HG03565 (cell line): ENCODE results near the gene SNRPA1.
A peak's percentile ranks its signal among the peaks of the same experiment; 100 is the strongest.

Experiments
- ATAC-seq: cut with Tn5 transposase; IDR thresholded peaks from one replicate; pipeline ENCODE4 v1.9.1; 2021; ENCODE audit warnings: mild to moderate bottlenecking, moderate library complexity; ENCODE audit not compliant: unreplicated experiment

The SNRPA1 gene

DNA sequence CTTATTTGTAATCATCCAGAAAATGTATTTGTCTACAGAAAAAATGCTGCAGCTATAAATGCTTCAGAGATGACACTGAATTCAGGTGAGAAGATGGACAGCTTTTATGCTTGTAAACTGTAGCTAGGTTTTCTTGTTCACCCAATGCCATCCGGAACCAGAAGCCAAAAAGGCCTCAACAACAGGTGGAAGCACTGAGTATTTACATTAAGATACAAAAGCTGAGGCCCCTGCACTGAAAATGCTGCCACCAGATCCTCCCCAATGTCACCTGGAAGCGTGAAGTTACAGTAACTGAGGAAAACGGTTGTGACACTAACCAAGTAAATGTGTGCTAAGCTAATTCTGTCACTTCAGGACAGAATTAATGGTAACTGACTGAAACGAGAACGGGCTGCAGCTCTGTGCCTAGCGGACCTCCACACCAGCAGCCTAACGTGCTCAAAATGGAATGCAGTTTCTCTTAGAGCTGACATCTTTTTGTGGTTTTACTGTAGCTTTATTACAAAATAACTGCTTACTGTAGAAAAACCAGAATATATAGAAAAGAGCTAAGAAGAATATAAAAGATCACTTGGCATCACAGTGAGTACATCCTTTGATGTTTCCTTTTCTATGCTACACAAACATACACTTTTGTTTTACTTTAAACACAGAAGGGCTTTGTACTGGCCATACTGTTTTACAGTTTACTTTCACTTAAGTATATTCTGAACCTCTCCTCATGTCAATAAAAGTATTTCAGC is 50.8 kb downstream of the SNRPA1 start:
- ATAC-seq = no peak

DNA sequence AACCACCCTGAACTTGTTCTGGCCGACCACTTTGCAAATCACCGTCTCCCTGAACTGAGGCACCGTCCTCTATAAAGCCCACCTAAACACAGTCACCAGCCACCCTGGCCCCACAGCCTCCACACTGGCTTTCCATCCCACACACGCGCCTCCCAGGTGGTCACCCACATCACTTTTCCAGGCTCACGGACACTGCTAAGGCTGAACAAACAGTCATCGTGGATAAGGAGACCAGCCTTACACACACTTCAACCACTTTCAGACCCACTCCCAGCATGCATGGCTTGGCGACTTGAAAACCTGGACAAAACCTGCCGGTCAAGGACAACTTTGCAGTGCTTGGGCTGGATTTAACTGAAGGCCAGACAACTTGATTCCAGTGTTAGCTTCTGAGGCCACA is 51.6 kb downstream of the SNRPA1 start:
- ATAC-seq = no peak

DNA sequence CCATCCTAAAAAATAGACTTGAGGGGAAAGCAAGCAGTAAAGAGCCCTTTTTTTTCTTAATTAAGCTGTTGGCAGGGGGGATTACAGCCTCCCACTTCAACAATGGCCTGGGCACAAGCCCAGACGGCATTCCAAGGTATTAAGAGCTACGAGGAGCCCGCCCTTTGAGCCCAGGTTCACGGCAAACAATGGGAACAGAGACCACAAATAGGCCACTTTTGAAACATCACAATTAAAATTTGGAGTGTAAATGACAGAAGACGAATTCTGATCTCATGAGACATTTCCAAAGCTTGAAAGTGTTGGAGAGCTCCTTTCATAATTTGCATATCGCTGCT is 52.1 kb downstream of the SNRPA1 start:
- ATAC-seq = no peak

DNA sequence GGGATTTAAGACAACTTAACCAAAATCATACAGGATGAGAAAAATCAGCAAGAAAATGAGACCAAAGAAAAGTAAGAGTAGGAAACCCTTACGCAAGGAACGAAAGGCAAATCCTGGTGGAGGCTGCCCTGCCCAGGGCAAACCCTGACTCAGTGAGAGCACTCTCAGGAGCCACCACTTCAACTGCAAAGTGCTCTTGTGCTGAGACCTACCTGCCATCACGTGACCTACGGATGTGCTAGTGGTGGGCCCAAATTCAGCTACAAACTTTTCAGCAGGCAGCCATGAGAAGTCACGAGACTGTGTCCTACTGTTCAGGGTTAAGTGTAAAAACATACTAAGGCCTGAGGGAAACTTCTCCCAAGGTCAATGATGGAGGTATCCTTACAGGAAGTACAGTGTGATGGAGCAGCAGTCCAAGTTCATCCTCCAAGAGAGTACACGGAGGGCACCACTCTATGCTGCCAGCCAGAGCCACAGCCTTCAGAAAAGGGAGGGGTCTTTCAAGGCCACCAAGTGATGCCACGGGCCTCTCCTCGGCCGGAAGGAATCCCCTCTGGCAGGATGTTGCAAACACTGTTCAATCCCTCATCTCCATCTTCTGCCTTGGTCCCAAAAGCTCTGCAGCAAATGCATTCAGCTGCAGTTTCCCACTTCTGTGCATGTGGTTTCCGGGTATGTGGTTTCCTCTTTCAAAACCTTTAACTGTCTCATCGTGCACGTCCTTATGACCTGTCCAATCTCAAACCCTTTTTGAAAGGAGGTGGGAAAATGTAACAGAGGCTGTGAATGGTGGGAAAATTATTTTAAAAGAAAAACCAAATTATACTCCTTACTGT is 52.7 kb downstream of the SNRPA1 start:
- peak; percentile 73 for ATAC-seq

DNA sequence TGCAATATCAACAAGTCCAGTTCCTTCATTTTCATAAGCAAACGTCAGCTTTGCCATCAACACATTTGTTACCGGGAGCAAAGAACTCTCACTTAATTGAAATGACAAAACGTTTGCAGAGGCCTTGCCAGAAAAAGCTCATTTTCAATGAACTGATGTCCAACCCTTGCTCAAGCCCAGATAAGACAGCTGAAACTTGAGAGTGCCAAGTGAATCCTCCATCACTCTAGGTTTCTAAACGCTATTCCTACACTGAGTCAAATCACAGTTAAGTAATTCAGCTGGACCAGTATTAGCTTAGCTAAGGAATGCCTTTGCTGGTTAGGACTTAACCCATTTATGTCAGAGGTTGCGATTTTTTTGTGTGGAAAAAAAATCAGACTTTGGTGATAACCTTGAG is 54.7 kb downstream of the SNRPA1 start:
- ATAC-seq = no peak

DNA sequence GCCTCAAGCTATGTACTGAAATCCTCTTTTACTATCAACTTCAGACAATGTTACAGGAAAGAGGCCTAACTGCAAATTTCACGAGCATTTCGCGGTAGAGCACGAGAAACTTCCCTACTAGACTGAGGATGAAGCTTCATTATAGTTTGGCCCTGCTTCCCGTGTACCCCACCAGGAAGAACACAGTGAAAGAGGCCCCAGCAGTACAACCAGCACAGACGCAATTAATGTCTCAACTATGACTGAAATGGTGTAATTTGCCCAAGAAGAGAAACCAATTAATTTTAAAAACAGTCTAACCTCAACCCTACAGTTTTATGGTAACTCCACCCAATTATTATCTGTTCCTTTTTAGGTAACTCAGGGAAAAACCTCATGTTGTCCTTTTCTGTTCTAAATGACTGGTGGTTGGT is 55.3 kb downstream of the SNRPA1 start:
- no peak for ATAC-seq

DNA sequence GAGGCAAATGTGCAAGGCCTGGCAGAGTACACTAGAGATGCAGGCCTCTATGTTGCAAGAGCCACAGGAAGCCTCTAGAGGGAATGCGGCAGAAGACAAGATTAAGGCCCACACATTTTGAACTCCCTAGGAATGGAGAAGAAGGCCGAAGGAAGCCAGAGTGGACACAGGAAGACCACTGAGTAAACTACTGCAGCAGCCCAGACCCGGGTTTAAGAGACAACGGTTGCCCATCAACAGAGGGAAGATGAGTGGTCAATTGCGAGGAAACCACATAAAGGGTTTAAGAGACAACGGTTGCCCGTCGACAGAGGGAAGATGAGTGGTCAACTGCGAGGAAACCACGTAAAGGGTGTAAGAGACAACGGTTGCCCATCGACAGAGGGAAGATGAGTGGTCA is 57.8 kb downstream of the SNRPA1 start:
- no peak for ATAC-seq

DNA sequence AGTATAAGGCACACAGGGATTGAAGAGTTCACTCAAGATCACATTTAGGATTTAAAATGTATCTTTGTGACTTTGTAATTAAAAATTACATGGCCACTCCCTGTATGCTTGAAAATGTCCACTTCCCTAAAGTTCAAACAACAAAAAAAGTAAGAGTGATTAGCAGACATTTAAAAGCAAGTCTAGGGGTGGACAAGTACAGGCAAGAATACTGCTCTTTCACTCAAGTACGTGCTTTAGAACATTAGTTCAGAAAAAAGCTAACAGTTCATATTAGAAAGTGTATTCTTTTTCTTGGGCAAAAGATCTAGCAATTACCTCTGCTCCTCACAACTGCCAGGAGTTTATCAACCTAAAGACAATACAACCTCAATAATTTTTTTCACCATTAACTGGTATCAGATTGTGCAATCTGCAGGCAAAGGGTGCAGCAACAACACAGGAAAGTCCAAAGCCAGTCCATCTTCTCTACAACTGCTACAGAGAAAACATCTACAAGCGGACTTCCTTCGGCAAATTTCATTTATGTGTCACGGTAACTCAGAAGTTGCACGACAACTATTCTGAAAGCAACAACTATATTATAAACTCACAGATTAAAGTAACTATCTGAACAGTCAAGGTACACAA is 61.3 kb downstream of the SNRPA1 start:
- no peak for ATAC-seq

DNA sequence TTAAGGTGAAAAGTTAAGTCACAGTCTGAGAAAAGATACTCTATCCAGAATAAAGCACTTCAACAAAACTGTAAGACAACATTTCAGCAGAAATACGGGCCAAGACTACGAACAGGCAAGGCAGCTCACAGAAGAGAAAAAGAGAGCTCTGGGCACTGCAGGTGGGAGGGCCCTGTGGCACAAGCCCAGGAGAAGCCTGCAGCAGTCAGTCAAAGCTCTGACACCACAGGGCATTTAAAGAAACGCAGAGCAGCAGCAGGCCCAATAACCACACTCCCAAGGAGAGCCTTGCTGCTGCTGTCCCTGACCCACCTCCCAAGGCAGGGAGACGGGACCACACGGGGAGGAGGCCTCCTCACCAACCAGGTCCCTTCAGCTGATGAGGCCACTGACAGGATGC is 62.4 kb downstream of the SNRPA1 start:
- ATAC-seq = no peak
